ENCODE data around the gene RUVBL1.

DNA sequence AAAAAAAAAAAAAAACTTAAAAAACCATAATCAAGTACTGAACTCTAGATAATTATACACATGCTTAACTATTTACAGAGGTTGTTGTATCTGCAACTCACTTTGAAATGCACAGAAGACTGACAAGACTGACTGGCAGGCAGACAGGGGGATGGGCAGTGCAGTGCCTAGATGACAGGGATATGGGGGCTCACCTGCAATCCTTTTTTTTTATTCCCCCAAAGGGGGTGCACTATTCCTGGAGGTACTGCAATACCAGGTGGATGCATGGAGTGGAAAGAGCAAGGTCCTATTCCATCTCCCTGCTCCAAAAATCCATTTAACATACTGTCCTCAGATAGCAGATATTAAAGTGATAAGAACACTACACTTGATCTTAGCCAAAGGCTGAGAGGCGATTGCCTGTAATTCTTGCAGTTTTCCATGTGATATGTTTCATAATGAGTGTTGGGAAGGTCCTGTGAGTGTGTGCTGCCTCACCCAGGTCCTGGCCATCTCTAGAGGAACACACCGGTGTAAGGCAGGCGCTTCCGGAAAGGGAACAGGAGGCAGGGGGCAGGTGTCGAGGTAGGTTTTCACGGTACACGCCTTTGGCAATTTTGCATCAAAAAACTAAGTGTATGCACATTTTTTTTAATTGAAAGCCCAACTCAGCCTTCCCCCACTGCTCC, 48.6 kb downstream of the RUVBL1 start:
- no peak for TF ChIP-seq POLR2A (IDR thresholded peaks at IDR 0.05; ENCODE audit: low read depth, low read length)
- no peak for TF ChIP-seq POLR2AphosphoS5 (IDR thresholded peaks at IDR 0.05; ENCODE audit: low read depth, low read length)
- no peak for TF ChIP-seq TAF1 (IDR thresholded peaks at IDR 0.05; ENCODE audit: borderline replicate concordance, low read depth, low read length)

Data from GM12892 (cell line).